Astrocyte of the spinal cord (primary cell): ENCODE results near the gene ZNF311.
A peak's percentile ranks its signal among the peaks of the same experiment; 100 is the strongest.

Experiments used
- DNase-seq: peaks from one replicate; pipeline ENCODE4 v3.0.0; 2011; ENCODE audit warnings: low read depth, low spot score
- H3K4me3 ChIP-seq: 2 replicates; pipeline ENCODE4 v1.5.1; 2011; ENCODE audit warnings: low read depth, mild to moderate bottlenecking, low read length, moderate library complexity
- in situ Hi-C: cut with HindIII; loops from 2 replicates; pipeline ENCODE4 v1.10.0; 2017; ENCODE audit warnings: low sequenced_read_pairs
- TF ChIP-seq, protein P1 (sequence below): IDR thresholded peaks from 2 replicates; pipeline ENCODE4 v1.5.1; 2012; ENCODE audit warnings: low read depth, mild to moderate bottlenecking, low read length, inconsistent platforms

The ZNF311 gene

DNA sequence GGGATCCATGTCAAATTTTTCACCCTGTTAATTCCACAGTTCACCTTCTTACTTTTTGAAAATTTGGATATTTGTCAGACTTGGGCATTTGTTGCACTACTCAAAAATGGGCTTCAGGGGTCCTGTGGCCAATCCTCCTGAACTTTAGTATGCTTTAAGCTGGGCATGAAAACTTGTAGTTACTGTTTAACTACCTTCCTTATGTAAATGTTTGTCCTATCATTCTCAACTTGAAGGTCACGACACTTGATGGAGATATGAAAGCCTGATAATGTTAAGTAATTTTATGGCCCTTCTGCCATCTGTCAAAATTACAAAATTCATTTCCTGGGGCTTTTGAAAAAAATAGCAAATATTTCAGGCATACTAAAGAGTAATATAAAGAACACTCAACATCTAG, 4.2 kb upstream of the ZNF311 start:
- no peak for DNase-seq
- in situ Hi-C loops = no loop called here
- TF ChIP-seq, protein P1, sequence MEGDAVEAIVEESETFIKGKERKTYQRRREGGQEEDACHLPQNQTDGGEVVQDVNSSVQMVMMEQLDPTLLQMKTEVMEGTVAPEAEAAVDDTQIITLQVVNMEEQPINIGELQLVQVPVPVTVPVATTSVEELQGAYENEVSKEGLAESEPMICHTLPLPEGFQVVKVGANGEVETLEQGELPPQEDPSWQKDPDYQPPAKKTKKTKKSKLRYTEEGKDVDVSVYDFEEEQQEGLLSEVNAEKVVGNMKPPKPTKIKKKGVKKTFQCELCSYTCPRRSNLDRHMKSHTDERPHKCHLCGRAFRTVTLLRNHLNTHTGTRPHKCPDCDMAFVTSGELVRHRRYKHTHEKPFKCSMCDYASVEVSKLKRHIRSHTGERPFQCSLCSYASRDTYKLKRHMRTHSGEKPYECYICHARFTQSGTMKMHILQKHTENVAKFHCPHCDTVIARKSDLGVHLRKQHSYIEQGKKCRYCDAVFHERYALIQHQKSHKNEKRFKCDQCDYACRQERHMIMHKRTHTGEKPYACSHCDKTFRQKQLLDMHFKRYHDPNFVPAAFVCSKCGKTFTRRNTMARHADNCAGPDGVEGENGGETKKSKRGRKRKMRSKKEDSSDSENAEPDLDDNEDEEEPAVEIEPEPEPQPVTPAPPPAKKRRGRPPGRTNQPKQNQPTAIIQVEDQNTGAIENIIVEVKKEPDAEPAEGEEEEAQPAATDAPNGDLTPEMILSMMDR = no peak
- H3K4me3 ChIP-seq = no peak overlapping the region

DNA sequence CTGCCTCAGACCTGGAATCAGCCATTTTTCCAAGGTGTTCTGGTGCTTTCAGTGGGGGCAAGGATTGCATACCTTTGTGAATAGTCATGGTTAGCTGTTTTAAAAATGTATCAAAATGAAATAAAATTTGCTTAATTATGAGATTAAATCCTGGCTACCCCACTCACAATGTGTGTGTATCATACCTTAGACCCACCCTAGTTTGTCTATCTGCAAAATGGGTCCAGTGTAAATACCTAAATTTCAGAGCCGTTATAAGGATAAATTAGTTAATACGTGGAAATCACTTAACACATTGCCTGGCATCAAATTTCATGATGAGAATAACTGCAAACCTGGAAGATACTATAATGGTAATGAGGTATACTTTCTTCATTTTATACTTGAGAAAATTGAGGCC, 3.0 kb upstream of the ZNF311 start:
- DNase-seq = no peak
- in situ Hi-C loops = no loop called here
- H3K4me3 ChIP-seq = no peak overlapping the region
- TF ChIP-seq, protein P1 = no peak

DNA sequence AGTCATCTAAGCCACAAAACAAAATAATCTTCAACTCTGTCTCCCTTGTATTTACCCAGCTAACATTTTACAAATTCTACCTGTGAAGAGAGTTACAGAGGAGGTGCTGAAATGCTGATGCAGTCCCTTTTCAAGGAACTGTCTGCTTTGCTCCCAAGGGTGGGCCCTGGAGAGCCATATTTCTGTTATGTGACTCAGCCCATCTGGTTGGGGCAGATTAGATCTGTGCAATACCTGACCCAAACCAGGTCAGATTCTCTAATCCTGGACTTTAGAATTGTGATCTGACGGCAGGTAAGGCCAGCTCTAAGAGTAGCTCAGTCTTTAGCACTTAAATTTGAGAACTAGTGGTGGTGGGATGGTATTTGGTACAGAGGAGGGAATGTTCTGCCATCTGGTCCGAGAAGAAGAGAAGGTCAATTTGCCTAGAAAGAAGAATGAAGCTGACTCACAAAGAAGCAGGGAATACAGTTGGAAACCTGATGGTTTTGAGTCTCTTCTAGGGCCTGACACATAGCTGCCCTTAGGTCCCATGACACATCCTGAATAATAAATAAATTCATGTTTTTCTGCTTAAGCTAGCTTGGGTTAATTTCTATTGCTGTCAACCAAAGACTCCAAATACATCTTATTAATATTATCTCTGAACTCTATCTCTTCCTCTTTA, 8.1 kb downstream of the ZNF311 start:
- H3K4me3 ChIP-seq = no peak overlapping the region
- no peak for DNase-seq
- in situ Hi-C loops = no loop called here
- TF ChIP-seq, protein P1 = no peak

DNA sequence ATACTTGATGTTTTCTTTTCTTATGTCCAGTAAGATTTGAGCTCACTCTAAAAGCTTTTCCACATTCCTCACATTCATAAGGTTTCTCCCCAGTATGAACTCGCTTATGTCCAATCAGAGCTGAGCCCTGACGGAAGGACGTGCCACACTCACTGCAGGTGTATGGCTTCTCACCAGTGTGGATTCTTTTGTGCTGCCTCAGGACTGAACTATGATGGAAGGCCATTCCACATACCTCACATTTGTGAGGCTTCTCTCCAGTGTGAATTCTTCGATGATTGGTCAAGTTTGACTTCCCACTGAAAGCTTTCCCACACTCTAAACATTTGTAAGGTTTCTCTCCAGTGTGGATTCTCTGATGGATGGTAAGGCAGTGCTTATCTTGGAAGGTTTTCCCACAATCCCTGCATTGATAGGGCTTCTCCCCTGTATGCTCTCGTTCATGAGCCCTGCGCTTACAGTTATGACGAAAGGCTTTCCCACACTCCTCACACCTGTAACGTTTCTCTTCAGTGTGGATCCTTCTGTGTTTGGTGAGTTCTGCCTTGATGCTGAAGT, 9.9 kb downstream of the ZNF311 start:
- no peak overlapping the region for H3K4me3 ChIP-seq
- DNase-seq = no peak
- in situ Hi-C loops = no loop called here
- TF ChIP-seq, protein P1 = no peak

DNA sequence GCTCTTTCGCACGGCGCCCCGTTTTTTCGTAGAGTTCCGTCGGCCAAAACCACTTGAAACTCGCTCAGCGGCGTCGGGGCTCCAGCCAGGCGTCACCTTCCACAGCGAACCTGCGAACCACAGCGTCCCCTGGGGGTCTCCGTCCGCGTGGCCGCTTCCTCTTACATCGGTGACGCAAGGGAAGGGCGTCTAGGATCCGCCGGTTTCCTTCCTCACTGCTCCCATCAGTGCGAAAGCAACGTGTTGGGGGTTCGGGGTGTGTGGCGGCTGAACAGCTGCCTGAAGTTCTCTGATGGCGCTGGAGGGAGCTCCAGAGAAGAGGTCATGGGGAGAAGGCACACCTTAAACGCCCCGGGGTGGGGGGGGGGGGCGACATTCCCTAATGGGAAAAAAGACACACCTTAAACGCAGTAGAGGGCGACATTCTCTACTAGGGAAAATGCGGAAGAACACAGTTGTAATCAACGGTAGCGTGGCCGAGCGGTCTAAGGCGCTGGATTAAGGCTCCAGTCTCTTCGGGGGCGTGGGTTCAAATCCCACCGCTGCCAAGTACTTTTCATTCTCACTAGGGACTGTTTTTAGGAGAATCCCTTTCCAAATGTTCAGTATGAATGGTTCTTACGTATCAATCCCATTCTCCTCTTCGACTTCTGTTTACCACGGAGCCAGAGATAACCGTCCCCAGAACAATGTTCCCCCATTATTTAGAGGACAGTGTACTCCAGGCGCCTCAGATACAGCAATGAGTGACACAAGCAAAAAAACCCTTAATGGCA, 16.4 kb downstream of the ZNF311 start:
- DNase-seq = peak; percentile 61
- TF ChIP-seq, protein P1 = peak; percentile 51
- in situ Hi-C loops = no loop called here
- peak overlapping the region; percentile 41 for H3K4me3 ChIP-seq

DNA sequence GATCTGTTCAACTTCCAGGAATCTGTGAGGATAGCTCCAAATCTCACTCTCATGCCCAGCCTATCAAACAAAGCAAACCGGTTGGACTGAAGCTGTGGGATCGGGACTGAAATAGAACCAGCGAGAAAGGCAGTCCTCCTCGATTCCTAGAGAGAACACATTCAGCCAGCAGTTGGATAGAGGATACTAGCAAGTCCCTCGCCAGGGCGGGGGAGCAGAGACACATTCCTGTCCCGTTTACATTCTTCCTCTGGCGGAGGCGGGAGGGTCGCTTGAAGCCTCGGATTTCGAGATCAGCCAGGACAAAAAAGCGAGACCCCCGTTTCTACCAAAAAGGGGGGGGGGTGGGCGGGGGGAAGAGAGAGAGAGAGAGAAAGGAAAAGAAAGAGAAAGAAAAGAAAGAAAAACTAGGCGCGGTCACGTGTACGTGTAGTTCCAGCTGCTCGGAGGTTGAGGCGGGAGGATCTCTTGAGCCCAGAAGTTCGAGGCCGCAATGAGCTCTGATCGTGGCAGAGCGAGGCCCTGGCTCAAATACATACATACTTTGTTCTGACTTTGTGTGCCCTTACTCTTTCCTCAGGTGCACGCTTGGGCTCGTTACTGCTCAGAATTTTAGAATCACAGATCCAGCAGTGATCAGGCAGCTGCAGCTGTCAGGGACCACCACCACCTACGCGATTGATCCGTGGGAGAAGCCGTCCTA, 19.5 kb downstream of the ZNF311 start:
- in situ Hi-C loops = no loop called here
- DNase-seq = peak; percentile 97
- TF ChIP-seq, protein P1 = no peak
- peak overlapping the region; percentile 56 for H3K4me3 ChIP-seq
